ENCODE measurements around the gene SNCAIP.

- no peak for TF ChIP-seq POLR2A (IDR thresholded peaks at IDR 0.05)
- no peak for TF ChIP-seq CTCF (IDR thresholded peaks at IDR 0.05)
These were observed 118.2 kb downstream of the SNCAIP start for GRCh38 chr5:122430319-122430586.
